ENCODE data around the gene OR4E1.

DNA sequence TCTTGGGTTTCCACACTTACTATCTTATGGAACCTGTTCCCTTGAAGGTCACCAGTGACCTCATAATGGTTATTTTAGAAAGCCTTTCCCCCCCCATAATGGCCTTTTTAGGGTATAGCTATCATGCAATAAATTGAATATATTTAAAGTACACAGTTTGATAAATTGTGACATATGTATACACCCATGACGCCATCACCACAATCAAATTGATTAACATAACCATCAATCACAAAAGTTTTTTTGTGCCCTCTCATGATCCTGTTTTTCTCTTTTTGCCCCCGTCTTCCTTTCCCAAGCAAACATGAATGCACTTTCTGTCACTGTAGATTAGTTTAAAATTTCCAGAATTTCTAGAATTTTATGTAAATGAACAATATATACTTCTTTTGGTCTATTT, 28.7 kb upstream of the OR4E1 start:
- no peak for TF ChIP-seq RAD21 (CRISPR knock-in tag; conservative IDR thresholded peaks at IDR 0.05 in 1 of 2, IDR thresholded peaks at IDR 0.05 in 1 of 2)
- TF ChIP-seq, protein P1, sequence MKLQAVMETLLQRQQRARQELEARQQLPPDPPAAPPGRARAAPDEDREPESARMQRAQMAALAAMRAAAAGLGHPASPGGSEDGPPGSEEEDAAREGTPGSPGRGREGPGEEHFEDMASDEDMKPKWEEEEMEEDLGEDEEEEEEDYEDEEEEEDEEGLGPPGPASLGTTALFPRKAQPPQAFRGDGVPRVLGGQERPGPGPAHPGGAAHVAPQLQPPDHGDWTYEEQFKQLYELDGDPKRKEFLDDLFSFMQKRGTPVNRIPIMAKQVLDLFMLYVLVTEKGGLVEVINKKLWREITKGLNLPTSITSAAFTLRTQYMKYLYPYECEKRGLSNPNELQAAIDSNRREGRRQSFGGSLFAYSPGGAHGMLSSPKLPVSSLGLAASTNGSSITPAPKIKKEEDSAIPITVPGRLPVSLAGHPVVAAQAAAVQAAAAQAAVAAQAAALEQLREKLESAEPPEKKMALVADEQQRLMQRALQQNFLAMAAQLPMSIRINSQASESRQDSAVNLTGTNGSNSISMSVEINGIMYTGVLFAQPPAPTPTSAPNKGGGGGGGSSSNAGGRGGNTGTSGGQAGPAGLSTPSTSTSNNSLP (IDR thresholded peaks at IDR 0.05; ENCODE audit: borderline replicate concordance, low read depth, low read length): no peak
- TF ChIP-seq NR1H2 (CRISPR knock-in tag; IDR thresholded peaks at IDR 0.05): no peak
- TF ChIP-seq, protein P2, sequence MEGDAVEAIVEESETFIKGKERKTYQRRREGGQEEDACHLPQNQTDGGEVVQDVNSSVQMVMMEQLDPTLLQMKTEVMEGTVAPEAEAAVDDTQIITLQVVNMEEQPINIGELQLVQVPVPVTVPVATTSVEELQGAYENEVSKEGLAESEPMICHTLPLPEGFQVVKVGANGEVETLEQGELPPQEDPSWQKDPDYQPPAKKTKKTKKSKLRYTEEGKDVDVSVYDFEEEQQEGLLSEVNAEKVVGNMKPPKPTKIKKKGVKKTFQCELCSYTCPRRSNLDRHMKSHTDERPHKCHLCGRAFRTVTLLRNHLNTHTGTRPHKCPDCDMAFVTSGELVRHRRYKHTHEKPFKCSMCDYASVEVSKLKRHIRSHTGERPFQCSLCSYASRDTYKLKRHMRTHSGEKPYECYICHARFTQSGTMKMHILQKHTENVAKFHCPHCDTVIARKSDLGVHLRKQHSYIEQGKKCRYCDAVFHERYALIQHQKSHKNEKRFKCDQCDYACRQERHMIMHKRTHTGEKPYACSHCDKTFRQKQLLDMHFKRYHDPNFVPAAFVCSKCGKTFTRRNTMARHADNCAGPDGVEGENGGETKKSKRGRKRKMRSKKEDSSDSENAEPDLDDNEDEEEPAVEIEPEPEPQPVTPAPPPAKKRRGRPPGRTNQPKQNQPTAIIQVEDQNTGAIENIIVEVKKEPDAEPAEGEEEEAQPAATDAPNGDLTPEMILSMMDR (IDR thresholded peaks at IDR 0.05 in 2 of 3, conservative IDR thresholded peaks at IDR 0.05 in 1 of 3; ENCODE audit: insufficient read depth in 2 of 3, low read depth in 1 of 3, low read length in 3 of 3): no peak
- TF ChIP-seq SAFB (IDR thresholded peaks at IDR 0.05; ENCODE audit: borderline replicate concordance, low read depth, low read length): no peak
- no peak for TF ChIP-seq ATF7 (IDR thresholded peaks at IDR 0.05)
- no peak for TF ChIP-seq NRF1 (conservative IDR thresholded peaks at IDR 0.05 in 1 of 2, IDR thresholded peaks at IDR 0.05 in 1 of 2)
- no peak for TF ChIP-seq HEY1 (CRISPR knock-in tag; IDR thresholded peaks at IDR 0.05; ENCODE audit: borderline replicate concordance)
- no peak for TF ChIP-seq CHD4 (IDR thresholded peaks at IDR 0.05; ENCODE audit: insufficient read depth, insufficient replicate concordance, low read depth, low read length, poor library complexity, severe bottlenecking)
- no peak for TF ChIP-seq GABPA (tag; conservative IDR thresholded peaks at IDR 0.05; ENCODE audit: low read depth)
- TF ChIP-seq RCOR1 (IDR thresholded peaks at IDR 0.05; ENCODE audit: borderline replicate concordance in 1 of 2, low read depth in 2 of 2, low read length in 2 of 2): no peak
- TF ChIP-seq BACH1 (tag; IDR thresholded peaks at IDR 0.05): no peak

All from K562 (cell line).